ENCODE results near the gene LGSN.
"Not testable (repeated sequence)": the region's sequence is repeated elsewhere in the genome, so short reads cannot be mapped to it uniquely, and the experiment has no call there.

LGSN gene

DNA sequence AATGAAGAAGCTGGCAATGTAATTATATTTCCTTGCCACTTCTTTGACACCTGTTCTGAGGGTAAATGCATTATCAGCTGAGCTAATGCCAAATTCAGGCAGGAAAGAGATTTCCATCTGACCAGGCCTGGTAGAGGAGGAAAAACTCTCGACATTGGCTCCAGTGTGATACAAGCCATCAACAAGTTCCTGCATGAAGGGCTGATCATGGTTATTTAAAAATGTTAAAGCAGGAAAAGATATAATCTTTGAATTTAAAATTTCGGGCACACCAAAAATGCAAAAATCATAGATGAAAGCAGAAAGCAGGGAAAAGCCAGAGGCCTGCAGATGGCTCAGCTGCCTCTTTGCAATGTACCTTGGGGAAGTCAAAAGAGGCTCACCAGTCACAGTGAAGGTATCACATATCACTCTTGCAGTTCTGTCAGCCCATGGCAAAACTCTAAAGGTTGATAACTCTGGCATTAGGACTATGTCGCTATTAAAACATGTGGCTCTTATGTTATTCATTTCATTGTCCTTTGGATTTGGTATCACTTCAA, 39.1 kb downstream of the LGSN start:
- Histone ChIP-seq H3K4me3 (no peak overlapping the region), H3K27ac (no peak overlapping the region)
- TF ChIP-seq, protein P1, sequence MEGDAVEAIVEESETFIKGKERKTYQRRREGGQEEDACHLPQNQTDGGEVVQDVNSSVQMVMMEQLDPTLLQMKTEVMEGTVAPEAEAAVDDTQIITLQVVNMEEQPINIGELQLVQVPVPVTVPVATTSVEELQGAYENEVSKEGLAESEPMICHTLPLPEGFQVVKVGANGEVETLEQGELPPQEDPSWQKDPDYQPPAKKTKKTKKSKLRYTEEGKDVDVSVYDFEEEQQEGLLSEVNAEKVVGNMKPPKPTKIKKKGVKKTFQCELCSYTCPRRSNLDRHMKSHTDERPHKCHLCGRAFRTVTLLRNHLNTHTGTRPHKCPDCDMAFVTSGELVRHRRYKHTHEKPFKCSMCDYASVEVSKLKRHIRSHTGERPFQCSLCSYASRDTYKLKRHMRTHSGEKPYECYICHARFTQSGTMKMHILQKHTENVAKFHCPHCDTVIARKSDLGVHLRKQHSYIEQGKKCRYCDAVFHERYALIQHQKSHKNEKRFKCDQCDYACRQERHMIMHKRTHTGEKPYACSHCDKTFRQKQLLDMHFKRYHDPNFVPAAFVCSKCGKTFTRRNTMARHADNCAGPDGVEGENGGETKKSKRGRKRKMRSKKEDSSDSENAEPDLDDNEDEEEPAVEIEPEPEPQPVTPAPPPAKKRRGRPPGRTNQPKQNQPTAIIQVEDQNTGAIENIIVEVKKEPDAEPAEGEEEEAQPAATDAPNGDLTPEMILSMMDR (IDR thresholded peaks at IDR 0.05): no peak
- DNase-seq (ENCODE audit: low spot score): no peak

DNA sequence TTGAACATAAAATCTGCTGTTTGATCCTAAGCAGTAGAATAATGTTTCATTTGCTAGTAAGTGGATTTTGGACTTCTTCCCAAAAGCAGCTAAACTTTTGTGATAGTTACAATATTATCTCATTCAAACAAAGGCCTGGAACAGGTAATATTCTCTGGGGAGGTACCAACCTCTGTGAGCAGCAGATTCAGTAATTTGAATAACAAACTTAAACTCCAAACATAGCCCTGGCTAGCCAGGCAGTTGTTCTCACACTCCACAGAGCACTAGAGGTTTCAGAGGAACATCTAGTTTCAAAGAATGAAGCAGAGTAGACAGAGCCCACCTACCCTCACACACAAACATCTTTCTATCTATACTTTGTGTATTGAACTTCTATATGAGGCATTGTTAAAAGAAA, 40.9 kb downstream of the LGSN start:
- no peak overlapping the region for H3K27ac ChIP-seq
- no peak overlapping the region for H3K4me3 ChIP-seq
- TF ChIP-seq, protein P1 (IDR thresholded peaks at IDR 0.05): no peak
- DNase-seq (ENCODE audit: low spot score): no peak

DNA sequence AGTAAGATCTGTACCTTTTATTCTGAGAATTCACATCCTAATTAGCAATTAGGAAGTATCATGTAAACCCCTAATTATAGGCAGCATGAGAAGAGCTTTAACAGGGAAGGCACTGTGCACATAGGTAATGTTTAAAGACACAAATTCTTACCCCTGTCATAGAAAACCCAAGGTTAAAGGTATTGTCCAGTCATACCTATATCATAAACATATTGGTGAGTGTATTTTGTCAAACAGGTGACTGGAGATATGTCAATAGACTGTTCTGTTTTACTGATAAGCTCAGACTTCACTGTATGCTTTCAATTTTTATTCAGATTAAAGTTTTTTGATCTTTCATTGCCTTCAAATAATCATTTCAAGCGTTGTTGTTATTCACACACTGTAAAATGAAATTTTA, 43.8 kb downstream of the LGSN start:
- TF ChIP-seq, protein P1 (IDR thresholded peaks at IDR 0.05): no peak
- no peak overlapping the region for H3K4me3 ChIP-seq
- H3K27ac ChIP-seq: no peak overlapping the region
- no peak for DNase-seq (ENCODE audit: low spot score)

DNA sequence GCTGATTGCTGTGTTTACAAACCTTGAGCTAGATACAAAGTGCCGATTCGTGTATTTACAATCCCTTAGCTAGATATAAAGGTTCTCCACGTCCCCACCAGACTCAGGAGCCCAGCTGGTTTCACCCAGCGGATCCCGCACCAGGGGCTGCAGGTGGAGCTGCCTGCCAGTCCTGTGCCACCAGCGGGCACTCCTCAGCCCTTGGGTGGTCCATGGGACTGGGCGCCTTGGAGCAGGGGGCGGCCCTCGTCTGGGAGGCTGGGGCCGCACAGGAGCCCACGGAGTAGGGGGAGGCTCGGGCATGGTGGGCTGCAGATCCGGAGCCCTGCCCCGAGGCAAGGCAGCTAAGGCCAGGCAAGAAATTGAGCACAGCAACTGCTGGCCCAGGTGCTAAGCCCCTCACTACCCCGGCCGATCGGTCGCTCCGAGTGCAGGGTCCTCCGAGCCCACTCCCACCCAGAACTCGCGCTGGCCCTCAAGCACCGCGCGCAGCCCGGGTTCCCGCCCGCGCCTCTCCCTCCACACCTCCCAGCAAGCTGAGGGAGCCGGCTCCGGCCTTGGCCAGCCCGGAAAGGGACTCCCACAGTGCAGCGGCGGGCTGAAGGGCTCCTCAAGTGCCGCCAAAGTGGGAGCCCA, 44.9 kb downstream of the LGSN start:
- DNase-seq (ENCODE audit: low spot score); H3K4me3 ChIP-seq; H3K27ac ChIP-seq: not testable (repeated sequence)

- no peak overlapping the region for H3K4me3 ChIP-seq
- no peak for DNase-seq (ENCODE audit: low spot score)
- TF ChIP-seq, protein P1 (IDR thresholded peaks at IDR 0.05): no peak
- H3K27ac ChIP-seq: no peak overlapping the region
Measured at GRCh38 chr6:63272397-63272796, 47.4 kb downstream of the LGSN start.

DNA sequence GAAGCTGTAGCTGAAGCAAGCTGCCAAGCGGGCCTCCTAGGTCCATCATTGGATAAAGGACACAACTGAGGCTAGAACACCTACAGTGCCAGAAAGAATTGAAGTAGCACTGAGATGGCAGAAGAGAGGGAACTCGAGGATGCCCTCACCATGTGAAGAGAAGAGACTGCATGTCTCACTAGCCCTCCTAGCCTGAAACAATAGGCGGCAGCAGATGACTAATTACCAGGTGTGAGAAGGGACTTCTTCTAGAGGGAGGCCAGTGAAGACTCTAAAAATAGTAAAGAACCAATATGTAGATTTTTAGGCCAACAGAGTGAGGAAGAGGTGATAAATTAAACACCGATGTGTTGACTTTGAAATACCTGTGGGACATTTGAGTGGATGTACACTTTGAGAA, 50.3 kb downstream of the LGSN start:
- H3K27ac ChIP-seq: no peak overlapping the region
- TF ChIP-seq, protein P1 (IDR thresholded peaks at IDR 0.05): no peak
- no peak overlapping the region for H3K4me3 ChIP-seq
- DNase-seq (ENCODE audit: low spot score): no peak

GRCh38 chr6:63268574-63268973, 51.2 kb downstream of the LGSN start:
- Histone ChIP-seq H3K4me3 (no peak overlapping the region), H3K27ac (no peak overlapping the region)
- DNase-seq (ENCODE audit: low spot score): no peak
- TF ChIP-seq, protein P1 (IDR thresholded peaks at IDR 0.05): no peak
